Caco-2 (cell line): ENCODE results near the gene ZNF619. TPM values are rescaled to one million over a fixed set of nuclear protein-coding genes. Genes with fewer than 3 reads are reported as not detected.

Source experiments
- BruUV-seq: library from RNA; stranded (reverse); fragments of 400-500 nt; replicated peaks from 2 replicates; lab custom pipeline; 2021; lab: Mats Ljungman, UMichigan
- CTCF ChIA-PET: fragments of 300-600 bp; sonication (Branson Sonifier 250); formaldehyde crosslinking; loops from one replicate; lab custom pipeline; 2022; ENCODE audit warnings: antibody characterized with exemption; lab: Charles Lee
- POLR2A ChIA-PET: fragments of 300-600 bp; sonication (Branson Sonifier 250); formaldehyde crosslinking; loops from one replicate; lab custom pipeline; 2022; ENCODE audit warnings: antibody characterized with exemption; lab: Charles Lee
- DNase-seq, 2 experiments: peaks; one replicate each; pipeline versions ENCODE4 v3.0.0 to v3.0.0-alpha.2; 2020 to 2022
- H3K27me3 ChIP-seq: replicated peaks from 2 replicates; pipeline ENCODE4 v1.6.0; 2011; ENCODE audit warnings: low read length; ENCODE audit not compliant: control insufficient read depth, insufficient read depth
- H3K36me3 ChIP-seq: 2 replicates; pipeline ENCODE4 v1.5.1; 2011; ENCODE audit warnings: low read length; ENCODE audit not compliant: control insufficient read depth, insufficient read depth
- H3K4me1 ChIP-seq: fragments of 250-450 bp; sonication (Bioruptor Pico); 2 replicates; pipeline ENCODE4 v1.5.1; 2020; ENCODE audit warnings: mild to moderate bottlenecking
- H3K4me3 ChIP-seq: 2 replicates; pipeline ENCODE4 v1.5.1; 2011; ENCODE audit warnings: low read depth, mild to moderate bottlenecking, control low read depth, low read length
- H3K9me3 ChIP-seq: fragments of 250-450 bp; sonication (Bioruptor Pico); 2 replicates; pipeline ENCODE4 v1.5.1; 2020; ENCODE audit warnings: mild to moderate bottlenecking, moderate library complexity
- H3K27ac Mint-ChIP-seq: one replicate; pipeline ENCODE4 v1.8.0; 2022; ENCODE audit warnings: mixed read lengths; ENCODE audit not compliant: unreplicated experiment
- H3K27me3 Mint-ChIP-seq: one replicate; pipeline ENCODE4 v1.8.0; 2022; ENCODE audit warnings: mixed read lengths; ENCODE audit not compliant: insufficient read depth, unreplicated experiment
- H3K36me3 Mint-ChIP-seq: one replicate; pipeline ENCODE4 v1.8.0; 2022; ENCODE audit warnings: mild to moderate bottlenecking, mixed read lengths; ENCODE audit not compliant: insufficient read depth, unreplicated experiment
- H3K4me1 Mint-ChIP-seq: one replicate; pipeline ENCODE4 v1.8.0; 2022; ENCODE audit warnings: low read depth, mixed read lengths; ENCODE audit not compliant: unreplicated experiment
- H3K4me3 Mint-ChIP-seq: one replicate; pipeline ENCODE4 v1.8.0; 2022; ENCODE audit warnings: mild to moderate bottlenecking, moderate library complexity, mixed read lengths; ENCODE audit not compliant: unreplicated experiment
- H3K9me3 Mint-ChIP-seq: one replicate; pipeline ENCODE4 v1.8.0; 2022; ENCODE audit warnings: mixed read lengths; ENCODE audit not compliant: unreplicated experiment
- intact Hi-C: fragments of 100-400 bp; cut with micrococcal nuclease; formaldehyde crosslinking; loops from one replicate; pipeline ENCODE4 v1.10.0; 2022; ENCODE audit not compliant: unreplicated experiment
- total RNA-seq: library from RNA; stranded (reverse); gene quantifications from 2 replicates; pipeline ENCODE4 v1.2.3, GENCODE V29; 2022
- TF ChIP-seq, protein P1 (sequence below), 2 experiments: fragments of 200-600 bp in 1 of 2; IDR thresholded peaks; 1 replicate in 1 of 2; 2 replicates in 1 of 2; pipeline versions ENCODE4 v1.5.1 to v1.8.0; 2011 to 2022; ENCODE audit warnings: antibody characterized with exemption in 1 of 2, control low read depth in 1 of 2, inconsistent platforms in 1 of 2, low read depth in 1 of 2, low read length in 1 of 2, mild to moderate bottlenecking in 1 of 2, moderate library complexity in 1 of 2; ENCODE audit not compliant: insufficient read depth in 1 of 2, severe bottlenecking in 1 of 2, unreplicated experiment in 1 of 2

The ZNF619 gene
- total RNA-seq, 1 experiment from 2014 or later: 6.8 TPM

DNA sequence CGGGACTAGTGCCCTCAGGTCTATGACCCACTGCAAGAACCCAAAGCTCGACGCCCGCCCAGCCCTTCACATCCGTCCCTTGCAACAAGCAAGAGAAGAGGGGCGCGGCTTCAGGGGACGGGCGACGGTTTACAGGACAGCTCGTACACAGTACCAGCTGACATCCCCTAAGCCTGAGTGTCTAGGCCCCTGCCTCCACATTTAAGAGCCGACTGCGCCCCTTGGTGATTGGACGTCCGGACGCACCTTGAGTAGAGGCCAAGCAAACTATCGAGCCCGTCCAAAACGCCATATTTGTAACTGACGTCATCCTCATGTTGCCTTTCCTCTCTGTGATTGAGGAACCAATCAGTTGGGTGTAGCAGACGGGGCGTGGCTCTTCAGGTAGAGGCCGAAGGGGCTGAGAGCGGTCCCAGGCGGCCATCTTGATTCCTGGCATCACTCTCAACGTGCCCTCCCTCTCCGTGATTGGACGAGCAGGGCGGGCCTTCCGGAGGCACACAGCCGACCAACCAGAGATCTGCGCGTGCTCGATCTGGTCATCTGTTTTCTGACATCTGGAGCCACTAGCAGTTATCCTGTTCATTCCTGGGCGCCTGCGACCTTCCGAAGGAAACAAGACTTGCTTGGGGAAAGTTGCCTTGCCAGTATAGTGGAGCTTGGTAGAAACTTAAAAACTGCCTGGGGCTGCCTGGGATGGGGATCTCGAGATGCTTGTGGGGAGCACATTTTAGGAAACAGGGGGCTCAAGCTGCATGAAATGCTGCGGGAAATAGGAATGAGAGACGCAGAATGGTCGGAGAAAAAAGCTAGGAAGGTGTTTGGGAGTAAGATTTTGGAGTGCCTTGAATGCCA is 23.8 kb upstream of the ZNF619 start:
- no TSS peak for BruUV-seq
- Mint-ChIP-seq H3K9me3 (no peaks in the 10 kb centered on the region), H3K36me3 (peaks cover 18% of the 10 kb centered on the region), H3K27ac (peak overlapping the region; percentile 86), H3K4me1 (peaks cover 13% of the 10 kb centered on the region), H3K27me3 (no peaks in the 10 kb centered on the region), H3K4me3 (peak overlapping the region; percentile 82)
- no peaks in the 10 kb centered on the region for H3K4me1 ChIP-seq
- TF ChIP-seq, protein P1, sequence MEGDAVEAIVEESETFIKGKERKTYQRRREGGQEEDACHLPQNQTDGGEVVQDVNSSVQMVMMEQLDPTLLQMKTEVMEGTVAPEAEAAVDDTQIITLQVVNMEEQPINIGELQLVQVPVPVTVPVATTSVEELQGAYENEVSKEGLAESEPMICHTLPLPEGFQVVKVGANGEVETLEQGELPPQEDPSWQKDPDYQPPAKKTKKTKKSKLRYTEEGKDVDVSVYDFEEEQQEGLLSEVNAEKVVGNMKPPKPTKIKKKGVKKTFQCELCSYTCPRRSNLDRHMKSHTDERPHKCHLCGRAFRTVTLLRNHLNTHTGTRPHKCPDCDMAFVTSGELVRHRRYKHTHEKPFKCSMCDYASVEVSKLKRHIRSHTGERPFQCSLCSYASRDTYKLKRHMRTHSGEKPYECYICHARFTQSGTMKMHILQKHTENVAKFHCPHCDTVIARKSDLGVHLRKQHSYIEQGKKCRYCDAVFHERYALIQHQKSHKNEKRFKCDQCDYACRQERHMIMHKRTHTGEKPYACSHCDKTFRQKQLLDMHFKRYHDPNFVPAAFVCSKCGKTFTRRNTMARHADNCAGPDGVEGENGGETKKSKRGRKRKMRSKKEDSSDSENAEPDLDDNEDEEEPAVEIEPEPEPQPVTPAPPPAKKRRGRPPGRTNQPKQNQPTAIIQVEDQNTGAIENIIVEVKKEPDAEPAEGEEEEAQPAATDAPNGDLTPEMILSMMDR (IDR thresholded peaks at IDR 0.05; ENCODE audit: insufficient read depth in 1 of 2, low read depth in 1 of 2, low read length in 1 of 2, severe bottlenecking in 1 of 2, unreplicated experiment in 1 of 2): no peak
- H3K27me3 ChIP-seq: no peaks in the 10 kb centered on the region
- CTCF ChIA-PET: interaction anchor here (0.6 to 1.3 kb wide), 2 partner anchors 52 to 72 kb away, joined by 4 to 6 read pairs; partner anchors contain the start of genes ZNF620 and ZNF621
- peak; percentile 96 to 98 for DNase-seq
- POLR2A ChIA-PET: interaction anchor here (0.7 to 1.2 kb wide), 2 partner anchors 53 to 127 kb away, joined by 3 to 4 read pairs; partner anchors contain the start of gene ZNF620
- H3K4me3 ChIP-seq: peak overlapping the region; percentile 58
- intact Hi-C loops: loop anchor here (1.0 to 2.0 kb wide), 3 partner anchors 52 to 144 kb away; partner anchors contain the start of gene EIF1B
- no peaks in the 10 kb centered on the region; the same call in 1 of the 2 replicates for H3K36me3 ChIP-seq
- H3K9me3 ChIP-seq: no peaks in the 10 kb centered on the region

DNA sequence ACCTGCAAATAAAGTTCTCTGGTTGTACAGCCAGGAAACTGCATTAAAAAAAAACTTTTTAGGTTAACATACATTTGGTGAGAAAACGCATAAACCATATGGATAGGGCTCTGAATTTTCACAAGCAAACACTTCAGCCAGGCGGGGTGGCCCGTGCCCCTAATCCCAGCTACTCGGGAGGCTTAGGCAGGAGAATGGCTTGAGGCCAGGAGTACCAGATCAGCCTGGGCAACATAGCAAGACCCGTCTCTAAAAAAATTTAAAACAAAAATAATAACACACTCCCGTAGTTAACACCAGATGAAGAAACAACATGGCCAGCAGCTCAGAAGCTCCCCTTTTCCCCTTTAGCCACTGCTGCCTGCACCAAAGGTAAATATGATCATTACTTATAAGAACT is 23.0 kb upstream of the ZNF619 start:
- Mint-ChIP-seq H3K4me1 (peaks cover 13% of the 10 kb centered on the region), H3K27ac (peak overlapping the region; percentile 86), H3K27me3 (no peaks in the 10 kb centered on the region), H3K36me3 (peaks cover 26% of the 10 kb centered on the region), H3K4me3 (peak overlapping the region; percentile 82), H3K9me3 (no peaks in the 10 kb centered on the region)
- Histone ChIP-seq H3K4me3 (peak overlapping the region; percentile 44), H3K4me1 (peaks cover 5% of the 10 kb centered on the region), H3K36me3 (no peaks in the 10 kb centered on the region; the same call in 1 of the 2 replicates), H3K27me3 (no peaks in the 10 kb centered on the region), H3K9me3 (no peaks in the 10 kb centered on the region)
- POLR2A ChIA-PET: no interaction called here
- DNase-seq: no peak
- CTCF ChIA-PET: interaction anchor here (0.6 kb wide), 1 partner anchor 71 kb away, joined by 4 read pairs; the partner anchor contains the start of gene ZNF621
- BruUV-seq: no TSS peak
- TF ChIP-seq, protein P1 (IDR thresholded peaks at IDR 0.05; ENCODE audit: insufficient read depth in 1 of 2, low read depth in 1 of 2, low read length in 1 of 2, severe bottlenecking in 1 of 2, unreplicated experiment in 1 of 2): no peak
- intact Hi-C loops: loop anchor here (1.0 to 2.0 kb wide), 3 partner anchors 51 to 145 kb away; partner anchors contain the start of gene EIF1B

DNA sequence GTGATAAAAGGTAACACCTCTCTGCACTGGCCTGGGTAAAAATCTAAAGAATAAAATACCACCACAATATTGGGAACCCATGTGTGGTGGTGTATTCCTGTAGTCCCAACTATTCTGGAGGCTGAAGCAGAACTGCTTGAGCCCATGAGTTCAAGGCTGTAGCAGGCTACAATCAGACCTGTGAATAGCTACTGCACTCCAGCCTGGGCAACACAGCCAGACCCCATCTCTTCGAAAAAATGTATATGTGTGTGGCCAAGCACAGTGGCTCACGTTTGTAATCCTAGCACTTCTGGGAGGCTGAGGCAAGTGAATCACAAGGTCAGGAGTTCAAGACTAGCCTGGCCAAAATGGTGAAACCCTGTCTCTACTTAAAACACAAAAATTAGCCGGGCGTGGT is 21.6 kb upstream of the ZNF619 start:
- H3K9me3 Mint-ChIP-seq: no peaks in the 10 kb centered on the region
- Histone ChIP-seq H3K9me3 (no peaks in the 10 kb centered on the region), H3K27me3 (no peaks in the 10 kb centered on the region), H3K4me1 (peaks cover 8% of the 10 kb centered on the region), H3K4me3 (no peak overlapping the region), H3K36me3 (no peaks in the 10 kb centered on the region; the same call in 1 of the 2 replicates)
- H3K27me3 Mint-ChIP-seq: no peaks in the 10 kb centered on the region
- ChIA-PET POLR2A (no interaction called here), CTCF (no interaction called here)
- peaks cover 40% of the 10 kb centered on the region for H3K36me3 Mint-ChIP-seq
- DNase-seq: no peak
- H3K4me3 Mint-ChIP-seq: peak overlapping the region; percentile 81
- TF ChIP-seq, protein P1 (IDR thresholded peaks at IDR 0.05; ENCODE audit: insufficient read depth in 1 of 2, low read depth in 1 of 2, low read length in 1 of 2, severe bottlenecking in 1 of 2, unreplicated experiment in 1 of 2): no peak
- peaks cover 13% of the 10 kb centered on the region for H3K4me1 Mint-ChIP-seq
- peak overlapping the region; percentile 79 for H3K27ac Mint-ChIP-seq
- no TSS peak for BruUV-seq
- intact Hi-C loops: no loop called here
